OCI-LY3 (cell line): ENCODE measurements around the gene COL27A1.

ENCODE experiments used
- CTCF ChIP-seq: fragments of 200-600, 300-600 bp; sonication (generic); IDR thresholded peaks from 2 replicates; pipeline ENCODE4 v1.5.1; 2014; ENCODE audit warnings: antibody characterized with exemption, low read length, low read depth
- EZH2phosphoT487 ChIP-seq: fragments of 200-600 bp; shearing (Covaris generic); IDR thresholded peaks from 2 replicates; pipeline ENCODE4 v1.6.1; 2018; ENCODE audit warnings: antibody characterized with exemption, mixed run types, low read depth

GRCh38 chr9:114140401-114140800 is 14.9 kb upstream of the COL27A1 start:
- TF ChIP-seq CTCF (no peak), EZH2phosphoT487 (no peak)
